Measurements from ENCODE around the gene KHDC4.

KHDC4 gene

GRCh38 chr1:155968051-155968400 lies 33.8 kb upstream of the KHDC4 start:
- no peak overlapping the region for H3K4me3 ChIP-seq (ENCODE audit: low read length)
- no peak for DNase-seq (ENCODE audit: low read depth)
- TF ChIP-seq CTCF (conservative IDR thresholded peaks at IDR 0.05; ENCODE audit: low read length), result no peak

- no peak for TF ChIP-seq CTCF (conservative IDR thresholded peaks at IDR 0.05; ENCODE audit: low read length)
- no peak overlapping the region for H3K4me3 ChIP-seq (ENCODE audit: low read length)
- no peak for DNase-seq (ENCODE audit: low read depth)
These were observed 33.3 kb upstream of the KHDC4 start for GRCh38 chr1:155967341-155968050.

GRCh38 chr1:155966750-155967149 lies 32.5 kb upstream of the KHDC4 start:
- no peak for DNase-seq (ENCODE audit: low read depth)
- H3K4me3 ChIP-seq (ENCODE audit: low read length), result no peak overlapping the region
- no peak for TF ChIP-seq CTCF (conservative IDR thresholded peaks at IDR 0.05; ENCODE audit: low read length)

GRCh38 chr1:155966135-155966534 lies 31.9 kb upstream of the KHDC4 start:
- no peak for DNase-seq (ENCODE audit: low read depth)
- H3K4me3 ChIP-seq (ENCODE audit: low read length), result no peak overlapping the region
- no peak for TF ChIP-seq CTCF (conservative IDR thresholded peaks at IDR 0.05; ENCODE audit: low read length)

GRCh38 chr1:155964193-155964592 lies 30.0 kb upstream of the KHDC4 start:
- DNase-seq (ENCODE audit: low read depth), result no peak
- no peak for TF ChIP-seq CTCF (conservative IDR thresholded peaks at IDR 0.05; ENCODE audit: low read length)
- no peak overlapping the region for H3K4me3 ChIP-seq (ENCODE audit: low read length)

- no peak for TF ChIP-seq CTCF (conservative IDR thresholded peaks at IDR 0.05; ENCODE audit: low read length)
- no peak overlapping the region for H3K4me3 ChIP-seq (ENCODE audit: low read length)
- DNase-seq (ENCODE audit: low read depth), result no peak
These were observed 28.5 kb upstream of the KHDC4 start for GRCh38 chr1:155962599-155963211.

- TF ChIP-seq CTCF (conservative IDR thresholded peaks at IDR 0.05; ENCODE audit: low read length), result peak; percentile 45
- H3K4me3 ChIP-seq (ENCODE audit: low read length), result no peak overlapping the region
- peak; percentile 92 for DNase-seq (ENCODE audit: low read depth)
These were observed 27.7 kb upstream of the KHDC4 start for GRCh38 chr1:155961937-155962336.

Data from AG10803 (cell line).